ENCODE data around the gene PLCB1. TPM values are rescaled to one million over a fixed set of nuclear protein-coding genes. Genes with fewer than 3 reads are reported as not detected.

The PLCB1 gene
- polyA plus RNA-seq, 1 donor (not counting 4 experiments of a cell fraction or from before 2014, with no cell fraction given), result 0.37 TPM

DNA sequence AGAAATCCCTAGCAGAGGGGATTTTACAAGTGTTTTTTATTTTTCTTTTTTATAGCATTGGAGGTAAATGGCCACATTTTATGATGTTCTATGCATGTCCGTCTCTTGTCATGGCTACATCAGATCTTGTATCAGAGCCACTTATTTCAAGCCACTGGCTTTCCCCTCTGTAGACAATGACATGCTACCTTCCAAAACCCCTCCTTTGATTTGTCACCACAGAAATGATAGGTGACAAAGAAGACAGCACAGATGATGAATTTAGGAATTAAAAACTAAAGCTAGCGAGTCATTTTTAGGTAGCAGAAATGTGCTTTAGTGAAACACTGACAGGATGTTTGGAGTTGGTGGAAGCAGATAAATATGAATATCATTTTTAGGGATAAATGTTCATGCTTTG, 20.8 kb downstream of the PLCB1 start:
- Histone ChIP-seq H3K36me3 (ENCODE audit: control insufficient read depth in 2 of 2, extremely low read depth in 1 of 2, insufficient read depth in 2 of 2, low read length in 2 of 2) (no peaks in the 10 kb centered on the region), H3K79me2 (ENCODE audit: control insufficient read depth, insufficient read depth, low read length) (no peaks in the 10 kb centered on the region), H3K4me1 (ENCODE audit: control insufficient read depth, extremely low read depth, insufficient read depth, low read length) (no peaks in the 10 kb centered on the region), H3K9ac (ENCODE audit: control insufficient read depth, extremely low read depth, insufficient read depth, low read length) (no peak overlapping the region), H4K20me1 (ENCODE audit: control insufficient read depth, extremely low read depth, insufficient read depth, low read length) (no peaks in the 10 kb centered on the region), H3K4me2 (ENCODE audit: control insufficient read depth, extremely low read depth, insufficient read depth, low read depth, low read length) (no peak overlapping the region), H3K9me1 (ENCODE audit: control insufficient read depth, extremely low read depth, insufficient read depth, low read length) (no peaks in the 10 kb centered on the region), H3K27ac (ENCODE audit: control insufficient read depth, insufficient read depth, low read length) (no peak overlapping the region), H3K9me3 (ENCODE audit: control insufficient read depth, low read depth, low read length) (no peaks in the 10 kb centered on the region), H2AFZ (ENCODE audit: control insufficient read depth, low read length) (no peak overlapping the region), H3K27me3 (ENCODE audit: control insufficient read depth, extremely low read depth, insufficient read depth, low read length) (no peaks in the 10 kb centered on the region), H3K4me3 (ENCODE audit: control insufficient read depth in 2 of 3, extremely low read depth in 1 of 3, insufficient read depth in 2 of 3, low read depth in 1 of 3, low read length in 3 of 3) (no peak overlapping the region)
- DNase-seq (ENCODE audit: low read depth, low spot score), result no peak
- no peak for FAIRE-seq
- dilution Hi-C loops (cut with MboI; ENCODE audit: extremely low pct_ligation_motif_present, low sequenced_read_pairs), result no loop called here
- TF ChIP-seq EZH2 (IDR thresholded peaks at IDR 0.05; ENCODE audit: low read length), result no peak
- TF ChIP-seq, protein P1, sequence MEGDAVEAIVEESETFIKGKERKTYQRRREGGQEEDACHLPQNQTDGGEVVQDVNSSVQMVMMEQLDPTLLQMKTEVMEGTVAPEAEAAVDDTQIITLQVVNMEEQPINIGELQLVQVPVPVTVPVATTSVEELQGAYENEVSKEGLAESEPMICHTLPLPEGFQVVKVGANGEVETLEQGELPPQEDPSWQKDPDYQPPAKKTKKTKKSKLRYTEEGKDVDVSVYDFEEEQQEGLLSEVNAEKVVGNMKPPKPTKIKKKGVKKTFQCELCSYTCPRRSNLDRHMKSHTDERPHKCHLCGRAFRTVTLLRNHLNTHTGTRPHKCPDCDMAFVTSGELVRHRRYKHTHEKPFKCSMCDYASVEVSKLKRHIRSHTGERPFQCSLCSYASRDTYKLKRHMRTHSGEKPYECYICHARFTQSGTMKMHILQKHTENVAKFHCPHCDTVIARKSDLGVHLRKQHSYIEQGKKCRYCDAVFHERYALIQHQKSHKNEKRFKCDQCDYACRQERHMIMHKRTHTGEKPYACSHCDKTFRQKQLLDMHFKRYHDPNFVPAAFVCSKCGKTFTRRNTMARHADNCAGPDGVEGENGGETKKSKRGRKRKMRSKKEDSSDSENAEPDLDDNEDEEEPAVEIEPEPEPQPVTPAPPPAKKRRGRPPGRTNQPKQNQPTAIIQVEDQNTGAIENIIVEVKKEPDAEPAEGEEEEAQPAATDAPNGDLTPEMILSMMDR (optimal IDR thresholded peaks at IDR 0.05 in 1 of 3, IDR thresholded peaks at IDR 0.05 in 1 of 3, conservative IDR thresholded peaks at IDR 0.05 in 1 of 3; ENCODE audit: extremely low read depth in 1 of 3, insufficient read depth in 2 of 3, low read length in 3 of 3), result no peak

DNA sequence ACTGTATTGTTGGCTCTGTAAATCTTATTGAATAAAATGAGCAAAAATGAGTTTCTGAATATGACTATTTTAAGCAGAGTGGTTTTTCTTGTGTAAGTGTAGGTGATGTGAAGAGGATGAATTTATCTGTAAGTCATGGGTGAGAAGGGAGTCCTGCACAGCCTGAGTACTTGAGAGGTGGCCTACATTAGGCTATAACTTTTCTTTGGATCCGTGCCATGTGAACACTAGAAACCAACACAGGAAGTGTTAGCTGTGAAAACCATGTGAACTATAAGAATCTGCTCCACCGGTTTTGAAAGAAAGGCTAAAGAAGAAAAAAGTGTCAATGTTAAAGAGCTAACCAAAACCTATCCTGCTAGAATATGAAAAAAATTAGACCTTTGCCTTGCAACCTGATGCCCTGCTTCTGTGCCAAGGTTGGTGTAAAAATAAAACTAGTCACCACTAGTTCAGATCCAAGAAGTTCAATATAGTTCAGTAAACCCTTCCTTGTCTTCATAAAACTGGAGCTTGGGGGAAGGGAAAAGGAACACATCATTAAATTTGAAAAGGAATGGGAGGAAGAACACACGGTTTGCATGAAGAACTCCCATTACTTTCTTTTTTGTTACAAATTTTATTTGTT, 21.3 kb downstream of the PLCB1 start:
- H3K9ac ChIP-seq (ENCODE audit: control insufficient read depth, extremely low read depth, insufficient read depth, low read length), result no peak overlapping the region
- H2AFZ ChIP-seq (ENCODE audit: control insufficient read depth, low read length), result no peak overlapping the region
- no peaks in the 10 kb centered on the region for H3K9me3 ChIP-seq (ENCODE audit: control insufficient read depth, low read depth, low read length)
- no peaks in the 10 kb centered on the region for H4K20me1 ChIP-seq (ENCODE audit: control insufficient read depth, extremely low read depth, insufficient read depth, low read length)
- TF ChIP-seq, protein P1 (optimal IDR thresholded peaks at IDR 0.05 in 1 of 3, IDR thresholded peaks at IDR 0.05 in 1 of 3, conservative IDR thresholded peaks at IDR 0.05 in 1 of 3; ENCODE audit: extremely low read depth in 1 of 3, insufficient read depth in 2 of 3, low read length in 3 of 3), result no peak
- no peak for TF ChIP-seq EZH2 (IDR thresholded peaks at IDR 0.05; ENCODE audit: low read length)
- H3K4me2 ChIP-seq (ENCODE audit: control insufficient read depth, extremely low read depth, insufficient read depth, low read depth, low read length), result no peak overlapping the region
- no peak for DNase-seq (ENCODE audit: low read depth, low spot score)
- H3K27me3 ChIP-seq (ENCODE audit: control insufficient read depth, extremely low read depth, insufficient read depth, low read length), result no peaks in the 10 kb centered on the region
- H3K4me1 ChIP-seq (ENCODE audit: control insufficient read depth, extremely low read depth, insufficient read depth, low read length), result no peaks in the 10 kb centered on the region
- FAIRE-seq, result no peak
- dilution Hi-C loops (cut with MboI; ENCODE audit: extremely low pct_ligation_motif_present, low sequenced_read_pairs), result no loop called here
- no peaks in the 10 kb centered on the region for H3K79me2 ChIP-seq (ENCODE audit: control insufficient read depth, insufficient read depth, low read length)
- H3K4me3 ChIP-seq (ENCODE audit: control insufficient read depth in 2 of 3, extremely low read depth in 1 of 3, insufficient read depth in 2 of 3, low read depth in 1 of 3, low read length in 3 of 3), result no peak overlapping the region
- H3K9me1 ChIP-seq (ENCODE audit: control insufficient read depth, extremely low read depth, insufficient read depth, low read length), result no peaks in the 10 kb centered on the region
- no peaks in the 10 kb centered on the region for H3K36me3 ChIP-seq (ENCODE audit: control insufficient read depth in 2 of 2, extremely low read depth in 1 of 2, insufficient read depth in 2 of 2, low read length in 2 of 2)
- H3K27ac ChIP-seq (ENCODE audit: control insufficient read depth, insufficient read depth, low read length), result no peak overlapping the region

All from keratinocyte (primary cell).